ENCODE results near the gene UNKL.

Gene UNKL

GRCh38 chr16:1430759-1431496, 16.4 kb upstream of the UNKL start, which contains the start of gene PERCC1:
TSS of gene PERCC1 (plus strand) at chr16:1431078. CDS start at chr16:1432594, 1,516 bp downstream.
- DNase-seq = no peak

- DNase-seq = no peak
Measured at GRCh38 chr16:1430214-1430758, 15.8 kb upstream of the UNKL start.

DNA sequence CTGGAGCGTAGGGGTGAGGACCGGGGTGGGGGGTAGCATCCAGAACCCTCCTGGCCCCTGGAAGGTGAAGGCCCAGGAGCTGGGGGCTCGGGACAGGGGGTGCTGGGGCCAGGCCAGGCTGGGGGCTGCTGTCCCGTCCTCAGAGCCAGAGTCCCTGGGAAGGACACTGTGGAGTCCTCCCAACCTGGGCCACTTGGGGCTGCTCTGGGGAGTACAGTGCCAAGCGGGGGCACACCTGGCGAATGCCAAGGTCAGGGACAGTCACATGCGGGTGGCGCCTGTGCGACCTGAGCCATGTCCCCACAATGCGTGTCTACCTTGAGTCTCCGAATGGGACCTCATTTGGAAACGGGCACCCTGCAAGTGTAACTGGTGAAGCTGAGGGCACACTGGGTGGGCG, 15.1 kb upstream of the UNKL start:
- DNase-seq = no peak

- no peak for DNase-seq
Measured at GRCh38 chr16:1429012-1429411, 14.5 kb upstream of the UNKL start.

DNA sequence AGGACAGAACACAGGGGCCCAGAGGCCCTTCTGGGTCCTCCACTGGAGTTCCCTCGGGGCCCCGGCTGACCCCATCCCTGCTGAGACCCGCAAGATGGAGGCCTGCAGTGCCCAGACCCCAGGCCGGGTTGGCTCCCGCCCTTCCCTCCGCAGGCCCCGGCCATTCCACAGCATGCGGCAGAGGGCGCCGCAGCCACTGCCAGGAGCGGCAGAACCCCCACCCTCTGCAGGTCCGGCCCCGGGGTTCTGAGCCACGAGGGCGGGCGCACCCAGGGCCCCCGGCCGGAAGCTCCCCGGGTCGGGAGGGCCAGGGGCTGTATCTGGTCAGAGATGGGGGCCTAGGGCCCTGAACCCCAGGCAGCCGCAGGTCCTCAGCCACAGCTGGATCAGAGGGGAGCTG, 14.0 kb upstream of the UNKL start:
- no peak for DNase-seq

GRCh38 chr16:1427473-1428461, 13.3 kb upstream of the UNKL start:
- no peak for DNase-seq

GRCh38 chr16:1426734-1427471, 12.4 kb upstream of the UNKL start:
- DNase-seq = no peak

- DNase-seq = no peak
Measured at GRCh38 chr16:1425616-1426370, 11.3 kb upstream of the UNKL start.

DNA sequence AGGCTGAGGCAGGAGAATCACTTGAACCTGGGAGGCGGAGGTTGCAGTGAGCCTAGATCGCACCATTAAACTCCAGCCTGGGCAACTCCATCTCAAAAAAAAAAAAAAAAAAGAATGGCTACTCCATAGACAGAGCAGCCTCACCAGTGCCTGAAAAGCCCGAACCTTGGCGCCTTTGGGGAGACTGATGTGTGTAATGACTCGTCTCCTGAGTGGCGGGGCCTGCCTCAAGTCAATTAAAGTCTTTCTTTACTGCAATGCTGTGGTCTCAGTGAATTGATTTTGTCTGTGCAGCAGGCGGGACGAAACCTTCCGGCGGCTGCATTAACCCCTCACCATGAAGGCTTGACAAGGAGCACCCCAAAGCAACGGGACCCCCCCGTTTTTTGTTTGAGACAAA, 9.5 kb upstream of the UNKL start:
- no peak for DNase-seq

DNA sequence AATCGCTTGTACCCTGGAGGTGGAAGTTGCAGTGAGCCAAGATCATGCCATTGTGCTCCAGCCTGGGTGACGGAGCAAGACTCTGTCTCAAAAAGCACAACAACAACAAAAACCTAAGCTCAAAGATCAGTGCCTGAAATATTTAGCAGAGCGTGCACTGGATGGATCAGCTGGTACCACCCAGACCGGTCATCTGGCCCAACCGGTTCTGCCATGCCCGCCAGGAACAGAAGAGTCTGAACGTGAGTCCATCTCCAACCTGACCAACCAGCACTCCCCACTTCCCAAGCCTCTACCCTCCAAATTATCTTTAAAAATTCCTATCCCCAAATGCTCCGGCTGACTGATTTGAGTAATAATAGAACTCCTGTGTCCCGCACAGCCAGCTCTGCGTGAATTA, 7.6 kb upstream of the UNKL start:
- no peak for DNase-seq

DNA sequence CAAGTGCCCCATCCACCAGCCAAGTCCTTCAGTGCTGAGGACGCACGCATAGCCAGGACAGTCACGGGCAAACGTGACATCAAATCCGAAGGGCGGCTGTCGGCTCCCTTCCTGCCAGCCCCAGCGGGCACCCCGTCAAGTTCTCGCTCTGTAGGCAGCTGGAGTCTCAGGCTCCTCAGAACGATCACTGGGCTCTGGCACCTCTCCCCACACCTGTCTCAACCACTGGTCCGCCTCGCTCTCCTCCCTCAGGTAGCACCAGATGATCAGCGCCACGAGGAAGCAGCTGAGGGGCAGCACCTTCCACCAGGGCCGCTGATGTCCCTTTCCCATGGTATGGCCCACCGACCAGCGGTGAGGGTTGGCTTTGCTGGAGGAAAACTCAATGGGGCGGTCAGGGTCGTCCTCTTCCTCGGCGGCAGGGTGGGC, 5.6 kb upstream of the UNKL start:
- DNase-seq = no peak

GRCh38 chr16:1416521-1416941, 2.0 kb upstream of the UNKL start:
- no peak for DNase-seq

DNA sequence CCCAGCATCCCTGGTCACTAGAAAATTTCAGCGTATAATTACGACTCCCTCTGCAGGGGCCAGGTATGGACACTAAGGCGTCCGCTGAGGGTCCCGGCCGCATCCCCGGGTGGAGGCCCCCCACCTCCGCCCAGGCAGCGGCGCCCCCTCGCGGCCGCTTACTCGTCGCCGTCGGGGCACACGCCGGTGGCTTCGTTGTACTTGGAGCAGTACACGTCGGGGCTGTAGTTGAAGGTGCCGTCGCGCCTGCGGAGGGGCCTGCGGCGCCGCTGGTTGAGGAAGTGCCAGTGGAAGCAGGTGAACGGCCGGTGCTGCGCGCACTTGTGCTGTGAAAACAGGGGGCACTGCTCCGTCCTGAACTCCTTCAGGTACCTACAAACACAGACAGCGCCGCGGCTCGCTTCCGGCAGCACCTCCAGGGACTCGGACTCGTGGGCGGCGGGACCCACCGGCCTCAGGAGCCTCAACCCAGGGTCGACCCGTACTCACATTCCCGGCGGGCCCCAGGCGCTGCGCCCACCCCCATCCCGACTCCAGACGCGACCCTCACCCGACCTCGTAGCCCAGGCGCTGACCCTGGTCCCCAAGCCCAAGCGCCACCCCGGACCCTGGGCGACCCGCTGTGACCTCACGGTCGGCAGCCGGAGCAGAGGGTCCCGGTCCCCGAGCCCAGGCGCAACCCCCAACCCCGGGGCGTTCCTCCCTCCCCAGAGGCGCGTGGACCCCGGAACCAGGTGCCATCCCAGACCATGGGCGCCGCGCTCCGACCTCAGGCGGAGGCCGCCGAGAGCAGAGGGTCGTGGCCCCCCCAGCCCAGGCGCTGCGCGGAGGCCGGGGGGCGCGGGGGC, 596 bp downstream of the UNKL start:
- peak; percentile 42 for DNase-seq

DNA sequence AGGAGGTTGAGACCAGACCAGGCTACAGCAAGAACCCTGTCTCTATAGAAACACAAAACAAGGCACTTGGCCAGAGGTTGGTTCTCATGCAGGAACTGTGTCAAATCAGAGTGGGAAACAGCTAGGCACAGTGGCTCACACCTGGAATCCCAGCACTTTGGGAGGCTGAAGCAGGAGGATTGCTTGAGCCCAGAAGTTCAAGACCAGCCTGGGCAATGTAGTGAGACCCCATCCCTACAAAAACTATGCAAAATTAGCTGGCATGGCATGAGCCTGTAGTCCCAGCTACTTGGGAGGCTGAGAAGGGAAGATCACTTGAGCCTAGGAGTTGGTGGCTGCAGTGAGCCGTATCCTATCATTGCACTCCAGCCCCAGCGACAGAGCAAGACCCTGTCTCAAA, 1.7 kb downstream of the UNKL start:
- no peak for DNase-seq

DNA sequence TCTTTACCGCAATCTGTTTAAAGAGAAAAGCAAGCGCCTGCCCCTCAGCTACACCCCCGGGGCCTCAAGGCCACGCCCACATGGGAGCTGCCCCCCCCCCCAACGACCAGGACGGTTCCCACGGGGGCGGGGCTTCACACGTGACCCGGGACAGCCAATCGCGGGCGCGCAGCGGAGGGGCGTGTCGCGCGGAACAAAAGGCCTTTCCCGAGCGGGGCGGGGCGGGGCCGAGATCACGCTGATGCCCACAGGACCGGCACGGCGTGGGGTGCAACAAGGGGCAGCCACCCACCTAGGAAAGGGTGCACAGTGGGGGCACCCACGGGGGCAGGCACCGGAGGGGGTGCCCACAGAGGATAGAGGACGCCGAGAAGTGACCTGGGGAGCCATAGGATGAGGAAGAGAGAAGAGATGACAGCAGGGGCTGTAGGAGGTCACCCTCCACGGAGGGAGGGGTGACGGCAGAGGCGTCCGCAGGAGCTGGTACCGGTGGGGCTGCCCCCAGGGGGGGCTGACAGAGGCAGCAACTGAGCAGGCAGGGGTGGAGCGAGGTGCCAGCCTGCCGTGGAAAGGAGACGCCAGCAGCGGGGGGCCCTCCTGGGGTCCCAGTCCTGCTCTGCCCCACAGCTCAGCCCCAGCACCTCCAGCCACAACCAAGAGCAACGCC, 6.2 kb downstream of the UNKL start:
- DNase-seq = peak; percentile 87

GRCh38 chr16:1407753-1408152, 6.8 kb downstream of the UNKL start:
- DNase-seq = no peak

GRCh38 chr16:1403733-1404132, 10.8 kb downstream of the UNKL start:
- DNase-seq = no peak

DNA sequence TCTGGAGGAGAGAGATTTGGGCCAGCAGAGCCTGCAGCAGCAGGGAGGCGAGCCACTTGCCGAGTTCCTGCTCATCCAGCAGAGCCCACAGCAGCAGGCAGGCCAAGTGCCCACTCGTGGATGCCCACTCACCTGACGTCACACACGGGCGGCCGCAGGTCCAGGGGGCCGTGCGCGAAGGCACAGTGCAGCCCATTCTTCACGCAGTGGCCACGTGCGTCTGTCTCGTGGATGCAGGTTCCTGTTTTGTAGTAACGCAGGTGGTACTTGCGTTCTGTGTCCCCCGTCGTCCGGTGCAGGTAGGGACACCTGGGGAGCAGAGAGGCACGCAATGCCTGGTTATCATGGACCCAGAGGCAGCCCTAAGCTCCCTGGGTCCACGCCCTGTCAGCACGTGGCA, 11.5 kb downstream of the UNKL start:
- no peak for DNase-seq

GRCh38 chr16:1401758-1402154, 12.7 kb downstream of the UNKL start:
- DNase-seq = no peak

- DNase-seq = no peak
Measured at GRCh38 chr16:1401061-1401757, 13.3 kb downstream of the UNKL start.

All from EL (cell line).